ENCODE measurements around the gene MRPL17.
"Not testable (repeated sequence)": the region's sequence is repeated elsewhere in the genome, so short reads cannot be mapped to it uniquely, and the experiment has no call there.

MRPL17 gene

GRCh38 chr11:6719576-6719975 lies 36.4 kb upstream of the MRPL17 start:
- TF ChIP-seq CTCF (IDR thresholded peaks at IDR 0.05) = no peak
- H3K27ac ChIP-seq = no peak overlapping the region
- H3K4me1 ChIP-seq (ENCODE audit: control insufficient read depth in 1 of 2, insufficient read depth in 1 of 2, low read depth in 1 of 2, low read length in 1 of 2) = peaks cover 9 to 38% of the 10 kb centered on the region in 2 experiments

GRCh38 chr11:6717426-6717825 lies 34.3 kb upstream of the MRPL17 start:
- Histone ChIP-seq H3K36me3 (peaks cover 3% of the 10 kb centered on the region), H3K4me3 (ENCODE audit: low read depth in 1 of 2, low read length in 1 of 2) (no peak overlapping the region), H3K27me3 (no peaks in the 10 kb centered on the region), H3K4me1 (ENCODE audit: control insufficient read depth in 1 of 2, insufficient read depth in 1 of 2, low read depth in 1 of 2, low read length in 1 of 2) (peaks cover 9 to 31% of the 10 kb centered on the region in 2 experiments), H3K27ac (no peak overlapping the region), H3K9me3 (no peaks in the 10 kb centered on the region)
- TF ChIP-seq CTCF (IDR thresholded peaks at IDR 0.05) = no peak

More at GRCh38 chr11:6719576-6719975, 36.4 kb upstream of the MRPL17 start:
- no peaks in the 10 kb centered on the region for H3K27me3 ChIP-seq
- no peaks in the 10 kb centered on the region for H3K9me3 ChIP-seq
- no peak overlapping the region for H3K4me3 ChIP-seq (ENCODE audit: low read depth in 1 of 2, low read length in 1 of 2)
- peaks cover 3% of the 10 kb centered on the region for H3K36me3 ChIP-seq

GRCh38 chr11:6711552-6711951 lies 28.4 kb upstream of the MRPL17 start:
- H3K4me3 ChIP-seq (ENCODE audit: low read depth in 1 of 2, low read length in 1 of 2); H3K36me3 ChIP-seq; H3K4me1 ChIP-seq (ENCODE audit: control insufficient read depth in 1 of 2, insufficient read depth in 1 of 2, low read depth in 1 of 2, low read length in 1 of 2); H3K27ac ChIP-seq; H3K9me3 ChIP-seq; H3K27me3 ChIP-seq: not testable (repeated sequence)

- Histone ChIP-seq H3K9me3 (no peaks in the 10 kb centered on the region), H3K27ac (no peak overlapping the region), H3K4me1 (ENCODE audit: control insufficient read depth in 1 of 2, insufficient read depth in 1 of 2, low read depth in 1 of 2, low read length in 1 of 2) (no peaks in the 10 kb centered on the region), H3K27me3 (no peaks in the 10 kb centered on the region), H3K36me3 (peaks cover 7% of the 10 kb centered on the region), H3K4me3 (ENCODE audit: low read depth in 1 of 2, low read length in 1 of 2) (no peak overlapping the region)
- no peak for TF ChIP-seq CTCF (IDR thresholded peaks at IDR 0.05)
Measured at GRCh38 chr11:6708876-6709275, 25.7 kb upstream of the MRPL17 start.

- Histone ChIP-seq H3K4me1 (ENCODE audit: control insufficient read depth in 1 of 2, insufficient read depth in 1 of 2, low read depth in 1 of 2, low read length in 1 of 2) (peaks cover 0 to 5% of the 10 kb centered on the region in 2 experiments), H3K4me3 (ENCODE audit: low read depth in 1 of 2, low read length in 1 of 2) (no peak overlapping the region), H3K27ac (no peak overlapping the region), H3K9me3 (no peaks in the 10 kb centered on the region), H3K27me3 (no peaks in the 10 kb centered on the region), H3K36me3 (peaks cover 7% of the 10 kb centered on the region)
- peak; percentile 79 for TF ChIP-seq CTCF (IDR thresholded peaks at IDR 0.05)
Measured at GRCh38 chr11:6705905-6706535, 22.9 kb upstream of the MRPL17 start.

GRCh38 chr11:6703247-6704063 lies 20.3 kb upstream of the MRPL17 start:
- TF ChIP-seq CTCF (IDR thresholded peaks at IDR 0.05) = peak; percentile 59
- H3K27ac ChIP-seq = peak overlapping the region; percentile 38
- no peaks in the 10 kb centered on the region for H3K27me3 ChIP-seq
- no peaks in the 10 kb centered on the region for H3K9me3 ChIP-seq
- peaks cover 7% of the 10 kb centered on the region for H3K36me3 ChIP-seq
- peaks cover 0 to 5% of the 10 kb centered on the region in 2 experiments for H3K4me1 ChIP-seq (ENCODE audit: control insufficient read depth in 1 of 2, insufficient read depth in 1 of 2, low read depth in 1 of 2, low read length in 1 of 2)
- H3K4me3 ChIP-seq (ENCODE audit: low read depth in 1 of 2, low read length in 1 of 2) = no peak overlapping the region

- not testable (repeated sequence) for H3K27ac ChIP-seq; H3K9me3 ChIP-seq; H3K4me1 ChIP-seq (ENCODE audit: control insufficient read depth in 1 of 2, insufficient read depth in 1 of 2, low read depth in 1 of 2, low read length in 1 of 2); H3K27me3 ChIP-seq; H3K36me3 ChIP-seq; H3K4me3 ChIP-seq (ENCODE audit: low read depth in 1 of 2, low read length in 1 of 2)
Measured at GRCh38 chr11:6701955-6702354, 18.8 kb upstream of the MRPL17 start.

All from neutrophil (primary cell).